ENCODE data around the gene NEK1.

The NEK1 gene

GRCh38 chr4:169634975-169635374 lies 22.6 kb upstream of the NEK1 start:
- Mint-ChIP-seq H3K4me1 (peaks cover 11% of the 10 kb centered on the region), H3K27me3 (ENCODE audit: low read depth) (no peaks in the 10 kb centered on the region), H3K27ac (peak overlapping the region in 2 of 3 experiments; percentile 16 to 19), H3K9me3 (no peaks in the 10 kb centered on the region), H3K36me3 (ENCODE audit: low read depth) (peaks cover 37% of the 10 kb centered on the region), H3K4me3 (no peak overlapping the region)
- no peak for TF ChIP-seq CTCF (IDR thresholded peaks at IDR 0.05; ENCODE audit: unreplicated experiment in 3 of 3)

DNA sequence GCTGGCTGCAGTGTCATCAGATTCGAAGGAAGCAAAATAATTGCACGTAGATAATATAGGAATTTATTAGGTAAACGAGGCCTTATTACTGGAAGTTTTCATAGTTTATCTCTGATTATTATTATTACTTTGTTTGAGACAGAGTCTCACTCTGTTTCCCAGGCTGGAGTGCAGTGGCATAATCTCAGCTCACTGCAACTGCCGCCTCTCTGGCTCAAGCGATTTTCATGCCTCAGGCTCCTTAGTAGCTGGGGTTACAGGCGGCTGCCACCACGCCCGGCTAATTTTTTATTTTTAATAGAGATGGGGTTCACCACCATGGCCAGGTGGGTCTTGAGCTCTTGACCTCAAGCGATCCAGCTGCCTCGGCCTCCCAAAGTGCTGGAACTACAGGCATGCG lies 20.5 kb upstream of the NEK1 start:
- no peak for TF ChIP-seq CTCF (IDR thresholded peaks at IDR 0.05; ENCODE audit: unreplicated experiment in 3 of 3)
- Mint-ChIP-seq H3K27me3 (ENCODE audit: low read depth) (no peaks in the 10 kb centered on the region), H3K4me3 (no peak overlapping the region), H3K27ac (no peak overlapping the region), H3K4me1 (peaks cover 11% of the 10 kb centered on the region), H3K36me3 (ENCODE audit: low read depth) (peaks cover 20% of the 10 kb centered on the region), H3K9me3 (no peaks in the 10 kb centered on the region)

GRCh38 chr4:169630069-169630468 lies 17.7 kb upstream of the NEK1 start:
- peaks cover 12% of the 10 kb centered on the region for H3K36me3 Mint-ChIP-seq (ENCODE audit: low read depth)
- peaks cover 9% of the 10 kb centered on the region for H3K4me1 Mint-ChIP-seq
- H3K27me3 Mint-ChIP-seq (ENCODE audit: low read depth): no peaks in the 10 kb centered on the region
- no peak overlapping the region for H3K4me3 Mint-ChIP-seq
- no peak overlapping the region for H3K27ac Mint-ChIP-seq
- H3K9me3 Mint-ChIP-seq: no peaks in the 10 kb centered on the region
- no peak for TF ChIP-seq CTCF (IDR thresholded peaks at IDR 0.05; ENCODE audit: unreplicated experiment in 3 of 3)

DNA sequence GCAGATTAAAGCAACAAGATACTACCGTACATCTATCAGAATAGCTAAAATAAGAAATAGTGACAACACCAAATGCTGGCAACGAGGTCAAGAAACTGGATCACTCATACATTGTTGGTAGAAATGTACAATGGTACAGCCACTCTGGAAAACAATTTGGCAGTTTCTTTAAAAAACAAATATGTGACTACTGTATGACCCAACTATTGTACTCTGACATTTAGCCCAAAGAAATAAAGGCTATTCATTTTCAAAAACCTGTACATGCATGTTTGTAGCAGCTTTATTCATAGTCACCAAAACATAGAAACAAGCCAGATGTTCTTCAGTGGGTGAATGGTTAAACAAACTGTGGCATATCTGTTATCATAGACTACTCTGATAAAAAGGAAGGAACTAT lies 16.2 kb upstream of the NEK1 start:
- H3K9me3 Mint-ChIP-seq: no peaks in the 10 kb centered on the region
- H3K27ac Mint-ChIP-seq: no peak overlapping the region
- TF ChIP-seq CTCF (IDR thresholded peaks at IDR 0.05; ENCODE audit: unreplicated experiment in 3 of 3): no peak
- H3K4me1 Mint-ChIP-seq: peaks cover 8% of the 10 kb centered on the region
- H3K4me3 Mint-ChIP-seq: no peak overlapping the region
- H3K36me3 Mint-ChIP-seq (ENCODE audit: low read depth): peaks cover 12% of the 10 kb centered on the region
- no peaks in the 10 kb centered on the region for H3K27me3 Mint-ChIP-seq (ENCODE audit: low read depth)

- Mint-ChIP-seq H3K36me3 (ENCODE audit: low read depth) (peaks cover 12% of the 10 kb centered on the region), H3K27ac (peak overlapping the region; percentile 7 to 82 (median 46)), H3K9me3 (no peaks in the 10 kb centered on the region), H3K27me3 (ENCODE audit: low read depth) (no peaks in the 10 kb centered on the region), H3K4me1 (peaks cover 19% of the 10 kb centered on the region), H3K4me3 (no peak overlapping the region)
- no peak for TF ChIP-seq CTCF (IDR thresholded peaks at IDR 0.05; ENCODE audit: unreplicated experiment in 3 of 3)
Measured at GRCh38 chr4:169627307-169627706, 14.9 kb upstream of the NEK1 start.

DNA sequence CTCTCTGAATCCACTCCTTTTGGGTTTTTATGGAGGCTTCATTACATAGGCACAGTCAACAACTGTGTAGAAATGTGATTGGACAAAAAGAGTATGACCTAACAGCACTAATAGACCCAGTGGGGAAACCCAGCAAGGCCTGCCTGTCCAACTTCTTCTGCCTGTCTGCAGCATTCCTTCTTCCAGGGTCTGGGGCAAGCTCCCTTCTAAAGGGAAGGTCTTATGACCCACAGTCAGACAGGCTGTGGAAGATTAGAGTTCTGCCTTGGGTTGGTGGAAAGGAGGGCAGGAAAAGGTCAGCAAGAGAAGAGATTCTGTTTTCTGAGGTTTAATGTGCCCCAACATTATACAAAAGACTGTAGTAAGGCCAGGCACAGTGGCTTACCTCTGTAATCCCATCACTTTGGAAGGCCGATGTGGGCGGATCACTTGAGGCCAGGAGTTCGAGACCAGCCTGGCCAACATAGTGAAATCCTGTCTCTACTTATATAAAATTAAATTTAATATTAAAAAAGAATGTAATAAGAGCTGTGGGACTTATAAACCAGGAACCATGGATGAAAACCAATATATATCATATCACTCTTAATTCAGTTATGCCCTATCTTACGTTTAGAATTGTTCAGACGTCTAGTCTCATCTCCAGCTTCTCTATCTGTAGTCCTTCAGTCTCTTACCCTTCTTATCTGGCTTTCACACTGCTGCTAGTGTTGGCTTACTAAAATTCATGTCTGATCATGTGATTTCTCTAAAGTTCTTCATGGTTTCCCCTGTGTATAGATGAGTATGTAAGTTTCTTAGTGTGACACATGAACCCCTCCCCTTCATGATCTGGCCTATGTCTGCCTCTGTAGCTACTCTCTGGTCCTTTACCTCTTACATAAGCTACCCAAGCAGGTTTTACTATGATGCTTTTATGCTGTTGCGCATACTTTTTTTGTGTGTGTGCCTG lies 14.2 kb upstream of the NEK1 start:
- H3K27ac Mint-ChIP-seq: peak overlapping the region; percentile 7 to 82 (median 46)
- peaks cover 11% of the 10 kb centered on the region for H3K36me3 Mint-ChIP-seq (ENCODE audit: low read depth)
- peaks cover 26% of the 10 kb centered on the region for H3K4me1 Mint-ChIP-seq
- TF ChIP-seq CTCF (IDR thresholded peaks at IDR 0.05; ENCODE audit: unreplicated experiment in 3 of 3): no peak
- H3K9me3 Mint-ChIP-seq: no peaks in the 10 kb centered on the region
- H3K27me3 Mint-ChIP-seq (ENCODE audit: low read depth): no peaks in the 10 kb centered on the region
- H3K4me3 Mint-ChIP-seq: no peak overlapping the region

All from nephron (organoid).